HepG2 (cell line): ENCODE measurements around the gene PTMA. TPM values are rescaled to one million over a fixed set of nuclear protein-coding genes. Genes with fewer than 3 reads are reported as not detected.

Experiments
- BORCS8-MEF2B ChIP-seq: sonication (generic); formaldehyde crosslinking; IDR thresholded peaks from 2 replicates; pipeline ENCODE4 v1.8.0; 2022; ENCODE audit warnings: mild to moderate bottlenecking, missing genetic modification reagents
- CHD2 ChIP-seq: IDR thresholded peaks from 2 replicates; pipeline ENCODE4 v1.6.1; 2011; ENCODE audit warnings: low read depth, low read length, improper control_type of control experiment
- FOXP1 ChIP-seq, 2 experiments: fragments of 450-650 bp in 1 of 2; IDR thresholded peaks; 2 replicates each; pipeline ENCODE4 v1.6.1; 2017 to 2018; ENCODE audit warnings: antibody characterized with exemption in 1 of 2
- HMG20A ChIP-seq: IDR thresholded peaks from 2 replicates; pipeline ENCODE4 v1.6.1; 2016; ENCODE audit warnings: borderline replicate concordance
- HOXA3 ChIP-seq: sonication (generic); formaldehyde crosslinking; IDR thresholded peaks from 2 replicates; pipeline ENCODE4 v1.5.0; 2020; ENCODE audit warnings: missing genetic modification reagents
- IKZF4 ChIP-seq: sonication (generic); formaldehyde crosslinking; IDR thresholded peaks from 2 replicates; pipeline ENCODE4 v1.5.1; 2020; ENCODE audit warnings: borderline replicate concordance, mild to moderate bottlenecking, low read depth, missing genetic modification reagents; ENCODE audit errors: not compliant biosample characterization
- MAF1 ChIP-seq: sonication (generic); formaldehyde crosslinking; IDR thresholded peaks from 2 replicates; pipeline ENCODE4 v1.5.0; 2020; ENCODE audit warnings: missing genetic modification reagents, borderline replicate concordance
- MED8 ChIP-seq: sonication (generic); formaldehyde crosslinking; IDR thresholded peaks from 2 replicates; pipeline ENCODE4 v1.8.1; 2023; ENCODE audit warnings: mild to moderate bottlenecking, missing genetic modification reagents; ENCODE audit not compliant: insufficient replicate concordance
- NFYC ChIP-seq: IDR thresholded peaks from 2 replicates; pipeline ENCODE4 v1.6.1; 2016; ENCODE audit warnings: missing genetic modification reagents, missing compliant biosample characterization
- NPAS2 ChIP-seq: sonication (generic); formaldehyde crosslinking; IDR thresholded peaks from 2 replicates; pipeline ENCODE4 v1.8.0; 2022; ENCODE audit warnings: mild to moderate bottlenecking, missing genetic modification reagents, borderline replicate concordance
- POGK ChIP-seq: sonication (generic); formaldehyde crosslinking; conservative IDR thresholded peaks from 2 replicates; pipeline ENCODE4 v1.8.0; 2022; ENCODE audit warnings: mild to moderate bottlenecking, moderate library complexity, missing genetic modification reagents
- RARG ChIP-seq: sonication (generic); formaldehyde crosslinking; IDR thresholded peaks from 2 replicates; pipeline ENCODE4 v1.4.0; 2020; ENCODE audit warnings: low read depth, mild to moderate bottlenecking, missing genetic modification reagents
- RBM22 ChIP-seq: fragments of 200-400 bp; formaldehyde crosslinking; optimal IDR thresholded peaks from 2 replicates; pipeline ENCODE3; 2017; ENCODE audit warnings: mild to moderate bottlenecking, low read length, moderate library complexity
- REXO4 ChIP-seq: sonication (generic); formaldehyde crosslinking; IDR thresholded peaks from 2 replicates; pipeline ENCODE4 v1.8.0; 2022; ENCODE audit warnings: missing genetic modification reagents, mild to moderate bottlenecking, borderline replicate concordance
- SRF ChIP-seq: IDR thresholded peaks from 2 replicates; pipeline ENCODE4 v1.6.1; 2011; ENCODE audit warnings: mild to moderate bottlenecking, low read depth, low read length, moderate library complexity
- SRSF9 ChIP-seq: fragments of 200-400 bp; formaldehyde crosslinking; IDR thresholded peaks from 2 replicates; pipeline ENCODE4 v1.6.1; 2018; ENCODE audit warnings: borderline replicate concordance, mild to moderate bottlenecking, low read depth, low read length; ENCODE audit not compliant: insufficient read depth, poor library complexity, severe bottlenecking
- ZNF18 ChIP-seq: sonication (generic); formaldehyde crosslinking; IDR thresholded peaks from 2 replicates; pipeline ENCODE4 v1.8.0; 2022; ENCODE audit warnings: mild to moderate bottlenecking, missing genetic modification reagents; ENCODE audit not compliant: insufficient replicate concordance
- ZNF263 ChIP-seq: sonication (generic); formaldehyde crosslinking; IDR thresholded peaks from 2 replicates; pipeline ENCODE4 v1.4.0; 2020; ENCODE audit warnings: missing genetic modification reagents
- ZNF501 ChIP-seq: sonication (generic); formaldehyde crosslinking; IDR thresholded peaks from 2 replicates; pipeline ENCODE4 v1.5.1; 2020; ENCODE audit warnings: mild to moderate bottlenecking, moderate library complexity, missing genetic modification reagents
- ZNF747 ChIP-seq: sonication (generic); formaldehyde crosslinking; IDR thresholded peaks from 2 replicates; pipeline ENCODE4 v1.8.1; 2023; ENCODE audit warnings: missing genetic modification reagents, mild to moderate bottlenecking, borderline replicate concordance
- polyA plus RNA-seq, 8 experiments: library from polyadenylated mRNA; depleted of rRNA in 3 of 8; stranded (reverse) in 7 of 8; unstranded in 1 of 8; fragments of >200 nt; fragmentation: Illumina TruSeq in 4 of 8; extraction: Trizol in 4 of 8; gene quantifications; 2 replicates each; pipeline versions ENCODE4 v1.2.1 to v1.2.3, GENCODE V29; 2011 to 2016; ENCODE audit warnings: low read depth in 4 of 8, missing spikeins in 1 of 8, mixed read lengths in 1 of 8; ENCODE audit not compliant: insufficient read depth in 1 of 8
- total RNA-seq, 5 experiments: library from RNA; depleted of rRNA; stranded (reverse); fragments of >200 nt; fragmentation: Illumina TruSeq; extraction: Trizol; gene quantifications; 2 replicates each; pipeline ENCODE4 v1.2.3, GENCODE V29; 2016; ENCODE audit warnings: low read depth in 1 of 5
- TF ChIP-seq, protein P1 (sequence below): sonication (generic); formaldehyde crosslinking; IDR thresholded peaks from 2 replicates; pipeline ENCODE4 v1.4.0; 2020; ENCODE audit warnings: missing genetic modification reagents
- TF ChIP-seq, protein P2 (sequence below): sonication (generic); formaldehyde crosslinking; IDR thresholded peaks from 2 replicates; pipeline ENCODE4 v1.4.0; 2020; ENCODE audit warnings: missing genetic modification reagents, low read depth, mild to moderate bottlenecking, borderline replicate concordance

Gene PTMA
- total and polyA plus RNA-seq, 2 of the 13 experiments (the other 11 are each of a cell fraction or from before 2014, with no cell fraction given): 190 to 1,086 TPM

DNA sequence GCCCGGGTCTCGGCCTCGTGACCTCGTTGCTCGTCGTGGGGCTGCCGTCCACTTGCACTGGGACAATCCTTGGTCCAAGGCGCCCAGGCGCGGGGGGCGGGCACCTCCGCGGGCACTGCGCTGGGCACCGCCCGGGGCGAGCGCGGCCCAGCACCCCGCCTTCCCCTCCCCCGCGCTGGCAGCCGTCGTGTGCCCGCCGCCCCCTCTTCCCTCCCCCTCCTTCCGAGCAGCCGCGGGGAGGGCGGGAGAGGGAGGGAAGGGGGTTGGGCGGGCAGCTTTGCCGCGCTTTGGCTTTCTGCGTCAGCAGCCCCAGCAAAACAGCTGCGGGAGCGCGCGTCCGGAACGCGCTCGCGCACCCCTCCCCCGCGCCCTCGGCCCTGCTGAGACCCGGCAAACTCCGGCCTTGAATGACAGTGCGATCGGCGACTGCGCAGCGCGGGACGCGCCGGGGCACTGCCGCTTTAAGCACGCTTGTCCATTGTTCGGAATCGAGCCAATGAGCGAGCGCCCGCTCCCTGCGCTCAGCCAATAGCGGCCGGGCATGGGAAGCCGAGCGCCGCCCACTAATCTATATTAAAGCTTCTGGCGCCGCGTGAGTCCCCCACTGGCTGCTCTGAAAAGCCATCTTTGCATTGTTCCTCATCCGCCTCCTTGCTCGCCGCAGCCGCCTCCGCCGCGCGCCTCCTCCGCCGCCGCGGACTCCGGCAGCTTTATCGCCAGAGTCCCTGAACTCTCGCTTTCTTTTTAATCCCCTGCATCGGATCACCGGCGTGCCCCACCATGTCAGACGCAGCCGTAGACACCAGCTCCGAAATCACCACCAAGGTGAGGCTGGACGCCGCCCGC is at the start of gene PTMA (continued):
- TF ChIP-seq POGK (CRISPR knock-in tag) (peak; percentile 78; the same call in 1 of the 2 replicates), CHD2 (no peak), REXO4 (CRISPR knock-in tag) (no peak), HMG20A (CRISPR knock-in tag) (no peak), HOXA3 (CRISPR knock-in tag) (peak; percentile 64; the same call in 1 of the 2 replicates), RARG (CRISPR knock-in tag) (no peak), FOXP1 (IDR thresholded peaks at IDR 0.05) (no peak), FOXP1 (CRISPR knock-in tag; IDR thresholded peaks at IDR 0.05) (no peak), ZNF263 (peak; percentile 18; the same call in 1 of the 2 replicates), MED8 (CRISPR knock-in tag) (peak; percentile 71), MAF1 (CRISPR knock-in tag) (0 out of 2 replicates have a peak, but pooled peaks have one; percentile 79), RBM22 (no peak), NPAS2 (CRISPR knock-in tag) (no peak), ZNF747 (CRISPR knock-in tag) (peak; percentile 40; the same call in 1 of the 2 replicates), SRSF9 (no peak), NFYC (CRISPR knock-in tag) (peak; percentile 94), ZNF18 (CRISPR knock-in tag) (peak; percentile 81), ZNF501 (CRISPR knock-in tag) (peak; percentile 85; the same call in 1 of the 2 replicates), IKZF4 (no peak), SRF (no peak), BORCS8-MEF2B (peak; percentile 63; the same call in 1 of the 2 replicates)
- TF ChIP-seq, protein P1, sequence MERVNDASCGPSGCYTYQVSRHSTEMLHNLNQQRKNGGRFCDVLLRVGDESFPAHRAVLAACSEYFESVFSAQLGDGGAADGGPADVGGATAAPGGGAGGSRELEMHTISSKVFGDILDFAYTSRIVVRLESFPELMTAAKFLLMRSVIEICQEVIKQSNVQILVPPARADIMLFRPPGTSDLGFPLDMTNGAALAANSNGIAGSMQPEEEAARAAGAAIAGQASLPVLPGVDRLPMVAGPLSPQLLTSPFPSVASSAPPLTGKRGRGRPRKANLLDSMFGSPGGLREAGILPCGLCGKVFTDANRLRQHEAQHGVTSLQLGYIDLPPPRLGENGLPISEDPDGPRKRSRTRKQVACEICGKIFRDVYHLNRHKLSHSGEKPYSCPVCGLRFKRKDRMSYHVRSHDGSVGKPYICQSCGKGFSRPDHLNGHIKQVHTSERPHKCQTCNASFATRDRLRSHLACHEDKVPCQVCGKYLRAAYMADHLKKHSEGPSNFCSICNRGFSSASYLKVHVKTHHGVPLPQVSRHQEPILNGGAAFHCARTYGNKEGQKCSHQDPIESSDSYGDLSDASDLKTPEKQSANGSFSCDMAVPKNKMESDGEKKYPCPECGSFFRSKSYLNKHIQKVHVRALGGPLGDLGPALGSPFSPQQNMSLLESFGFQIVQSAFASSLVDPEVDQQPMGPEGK (CRISPR knock-in tag): peak; percentile 58; the same call in 1 of the 2 replicates
- TF ChIP-seq, protein P2, sequence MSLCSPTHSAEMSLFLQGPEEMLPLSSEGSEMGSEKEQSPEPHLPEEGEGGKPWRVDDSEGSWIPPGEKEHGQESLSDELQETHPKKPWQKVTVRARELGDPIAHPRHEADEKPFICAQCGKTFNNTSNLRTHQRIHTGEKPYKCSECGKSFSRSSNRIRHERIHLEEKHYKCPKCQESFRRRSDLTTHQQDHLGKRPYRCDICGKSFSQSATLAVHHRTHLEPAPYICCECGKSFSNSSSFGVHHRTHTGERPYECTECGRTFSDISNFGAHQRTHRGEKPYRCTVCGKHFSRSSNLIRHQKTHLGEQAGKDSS (CRISPR knock-in tag): 0 out of 2 replicates have a peak, but pooled peaks have one; percentile 23
